ENCODE results near the gene DDX11. TPM values are rescaled to one million over a fixed set of nuclear protein-coding genes. Genes with fewer than 3 reads are reported as not detected.

The DDX11 gene
- total RNA-seq, 1 experiment from 2014 or later: 136 TPM

DNA sequence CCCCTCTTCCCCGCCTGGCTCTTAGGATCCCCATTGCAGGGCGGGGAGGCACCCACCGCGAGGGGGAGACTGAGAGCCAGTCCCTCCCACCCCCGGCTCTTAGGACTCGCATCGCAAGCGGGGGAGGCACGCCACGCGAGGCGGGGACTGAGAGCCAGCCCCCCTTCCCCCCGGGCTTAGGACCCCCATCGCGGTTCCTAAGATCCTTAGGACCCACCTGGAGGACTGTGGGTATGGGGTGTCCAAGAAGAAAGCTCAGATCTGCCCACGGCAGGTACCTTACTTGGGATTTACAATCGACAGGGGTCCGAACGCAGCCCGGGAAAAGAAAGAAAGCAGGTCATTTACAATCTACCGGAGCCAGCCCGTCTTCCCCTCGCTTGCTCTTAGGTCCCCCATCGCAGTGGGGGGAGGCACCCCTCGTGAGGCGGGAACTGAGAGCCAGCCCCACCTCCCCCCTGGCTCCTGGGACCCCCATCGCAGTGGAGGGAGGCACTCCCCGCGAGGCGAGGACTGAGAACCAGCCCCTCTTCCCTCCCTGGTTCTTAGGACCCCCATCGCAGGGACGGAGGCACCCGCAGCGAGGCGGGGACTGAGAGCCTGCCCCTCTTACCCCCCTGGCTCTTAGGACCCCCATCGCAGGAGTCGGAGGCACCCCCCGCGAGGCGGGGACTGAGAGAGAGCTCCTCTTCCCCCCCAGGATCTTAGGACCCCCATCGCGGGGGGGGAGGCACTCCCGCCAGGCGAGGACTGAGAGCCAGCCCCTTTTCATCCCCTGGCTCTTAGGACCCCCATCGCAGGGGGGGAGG, 43.7 kb downstream of the DDX11 start (continued):
- TF ChIP-seq, protein P1, sequence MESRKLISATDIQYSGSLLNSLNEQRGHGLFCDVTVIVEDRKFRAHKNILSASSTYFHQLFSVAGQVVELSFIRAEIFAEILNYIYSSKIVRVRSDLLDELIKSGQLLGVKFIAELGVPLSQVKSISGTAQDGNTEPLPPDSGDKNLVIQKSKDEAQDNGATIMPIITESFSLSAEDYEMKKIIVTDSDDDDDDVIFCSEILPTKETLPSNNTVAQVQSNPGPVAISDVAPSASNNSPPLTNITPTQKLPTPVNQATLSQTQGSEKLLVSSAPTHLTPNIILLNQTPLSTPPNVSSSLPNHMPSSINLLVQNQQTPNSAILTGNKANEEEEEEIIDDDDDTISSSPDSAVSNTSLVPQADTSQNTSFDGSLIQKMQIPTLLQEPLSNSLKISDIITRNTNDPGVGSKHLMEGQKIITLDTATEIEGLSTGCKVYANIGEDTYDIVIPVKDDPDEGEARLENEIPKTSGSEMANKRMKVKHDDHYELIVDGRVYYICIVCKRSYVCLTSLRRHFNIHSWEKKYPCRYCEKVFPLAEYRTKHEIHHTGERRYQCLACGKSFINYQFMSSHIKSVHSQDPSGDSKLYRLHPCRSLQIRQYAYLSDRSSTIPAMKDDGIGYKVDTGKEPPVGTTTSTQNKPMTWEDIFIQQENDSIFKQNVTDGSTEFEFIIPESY (IDR thresholded peaks at IDR 0.05; ENCODE audit: extremely low read depth, insufficient replicate concordance, low read length): no peak
- no peak; the same call in 1 of the 2 replicates for TF ChIP-seq RAD21 (IDR thresholded peaks at IDR 0.05; ENCODE audit: low read depth)

DNA sequence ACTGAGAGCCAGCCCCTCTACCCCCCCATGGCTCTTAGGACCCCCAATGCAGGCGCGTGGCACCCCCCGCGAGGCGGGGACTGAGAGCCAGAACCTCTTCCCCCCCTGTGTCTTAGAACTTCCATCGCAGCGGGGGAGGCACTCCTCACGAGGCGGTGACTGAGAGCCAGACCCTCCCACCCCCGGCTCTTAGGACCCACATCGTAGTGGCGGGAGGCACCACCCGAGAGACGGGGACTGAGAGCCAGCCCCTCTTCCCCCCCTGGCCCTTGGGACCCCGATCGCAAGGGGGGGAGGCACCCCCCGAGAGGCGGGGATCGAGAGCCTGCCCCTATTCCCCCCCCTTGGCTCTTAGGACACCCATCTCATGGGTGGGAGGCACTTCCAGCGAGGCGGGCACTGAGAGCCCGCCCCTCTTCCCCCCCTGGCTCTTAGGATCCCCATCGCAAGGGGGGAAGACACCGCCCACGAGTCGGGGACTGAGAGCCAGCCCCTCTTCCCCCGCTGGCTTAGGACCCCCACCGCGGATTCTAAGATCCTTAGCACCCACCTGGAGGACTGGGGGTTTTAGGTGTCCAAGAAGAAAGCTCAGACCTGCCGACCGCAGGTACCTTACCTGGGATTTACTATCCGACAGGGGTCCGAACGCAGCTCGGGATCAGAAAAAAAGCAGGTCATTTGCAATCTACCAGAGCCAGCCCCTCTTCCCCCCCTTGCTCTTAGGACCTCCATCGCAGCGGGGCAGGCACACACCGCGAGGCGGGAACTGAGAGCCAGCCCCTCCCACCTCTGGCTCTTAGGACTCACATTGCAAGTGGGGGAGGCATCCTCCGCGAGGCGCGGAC, 44.9 kb downstream of the DDX11 start:
- Histone ChIP-seq H3K9me3 (ENCODE audit: control insufficient read depth in 1 of 2, insufficient read depth in 1 of 2, low read depth in 1 of 2, low read length in 2 of 2) (no peaks in the 10 kb centered on the region), H3K4me1 (ENCODE audit: control insufficient read depth in 1 of 2, insufficient read depth in 2 of 2, low read length in 2 of 2) (peaks cover 12 to 22% of the 10 kb centered on the region in 2 experiments; a peak in 3 of 4 replicates), H3K36me3 (ENCODE audit: control insufficient read depth in 1 of 2, insufficient read depth in 2 of 2, low read length in 2 of 2) (no peaks in the 10 kb centered on the region), H4K20me1 (ENCODE audit: insufficient read depth) (no peaks in the 10 kb centered on the region), H3K27ac (ENCODE audit: low read depth, low read length) (peak overlapping the region; percentile 18; the same call in 1 of the 2 replicates), H3K4me2 (ENCODE audit: low read length) (peak overlapping the region; percentile 91), H3K4me3 (replicated peaks in 1 of 2; ENCODE audit: low read depth in 1 of 2, low read length in 2 of 2) (peak overlapping the region; percentile 37 to 57), H3K27me3 (ENCODE audit: insufficient read depth, low read length) (no peaks in the 10 kb centered on the region), H3K79me2 (ENCODE audit: insufficient read depth, low read length) (no peaks in the 10 kb centered on the region), H3K9ac (ENCODE audit: low read length) (peak overlapping the region; percentile 50), H3K9me2 (ENCODE audit: insufficient read depth) (no peaks in the 10 kb centered on the region), H2AFZ (ENCODE audit: low read depth, low read length, poor library complexity, severe bottlenecking) (peak overlapping the region; percentile 26)
- no TSS peak for BruUV-seq (replicated peaks)
- POLR2A ChIA-PET: no interaction called here
- CTCF ChIA-PET: no interaction called here
- TF ChIP-seq, protein P2, sequence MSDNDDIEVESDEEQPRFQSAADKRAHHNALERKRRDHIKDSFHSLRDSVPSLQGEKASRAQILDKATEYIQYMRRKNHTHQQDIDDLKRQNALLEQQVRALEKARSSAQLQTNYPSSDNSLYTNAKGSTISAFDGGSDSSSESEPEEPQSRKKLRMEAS (IDR thresholded peaks at IDR 0.05): peak; percentile 52; the same call in 1 of the 2 replicates
- TF ChIP-seq SIN3A (IDR thresholded peaks at IDR 0.05; ENCODE audit: low read depth): no peak
- 0 out of 2 replicates have a peak, but pooled peaks have one; percentile 14 for TF ChIP-seq EGR1 (IDR thresholded peaks at IDR 0.05; ENCODE audit: low read depth)
- DNase-seq (ENCODE audit: low read depth, low spot score) (peak; percentile 12), ATAC-seq (peak; percentile 83)
- intact Hi-C loops (cut with micrococcal nuclease): no loop called here
- RAD21 ChIA-PET (ENCODE audit: low non-redundant PET in 1 of 2, low total read pairs in 2 of 2, uncharacterized antibody in 2 of 2, unreplicated experiment in 2 of 2): no interaction called here
